NCI-H2196 (cell line): ENCODE measurements around the gene PDE10A.
"Not testable (repeated sequence)": the region's sequence is repeated elsewhere in the genome, so short reads cannot be mapped to it uniquely, and the experiment has no call there.

ENCODE experiments used
- DNase-seq: peaks from one replicate; lab custom pipeline; 2025; ENCODE audit not compliant: unreplicated experiment; lab: John Stamatoyannopoulos, UW

Gene PDE10A

DNA sequence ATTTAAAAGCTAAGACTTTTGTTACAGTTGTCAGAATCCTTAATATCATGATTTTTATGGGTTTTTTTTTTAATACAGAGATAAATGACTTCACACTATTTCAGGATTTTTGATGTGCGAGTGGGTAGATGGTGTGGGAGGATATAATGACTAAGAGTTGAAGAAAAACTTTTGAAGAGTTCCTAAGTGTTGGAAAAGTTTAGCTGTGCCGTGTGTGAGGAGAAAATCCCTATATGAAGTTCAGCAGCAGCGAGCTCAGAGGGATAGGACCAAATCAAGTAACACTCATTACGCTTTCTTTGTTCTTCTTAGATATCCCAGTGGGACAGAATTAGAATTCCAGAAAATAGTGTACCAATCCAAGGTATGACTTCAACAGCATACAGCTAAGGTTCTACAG, 34.1 kb downstream of the PDE10A start:
- DNase-seq = no peak

DNA sequence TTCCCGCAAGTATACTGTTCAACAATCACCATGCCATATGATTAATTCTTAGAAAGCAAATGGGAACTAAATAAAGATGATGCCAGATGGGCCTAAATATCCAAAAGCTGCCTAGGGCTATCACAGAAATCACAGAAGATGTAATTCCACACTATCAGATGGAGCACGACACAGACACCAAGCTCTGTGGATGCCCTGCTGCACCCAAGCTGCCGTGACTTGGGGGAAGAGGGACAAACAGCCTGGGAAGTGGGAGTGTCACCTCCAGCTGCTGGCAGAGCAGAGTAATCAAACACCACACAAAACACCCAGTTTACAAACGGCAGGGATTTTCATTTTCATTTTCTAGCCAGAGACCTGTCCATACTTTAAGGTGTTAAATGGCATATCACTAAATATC, 35.7 kb downstream of the PDE10A start:
- no peak for DNase-seq

DNA sequence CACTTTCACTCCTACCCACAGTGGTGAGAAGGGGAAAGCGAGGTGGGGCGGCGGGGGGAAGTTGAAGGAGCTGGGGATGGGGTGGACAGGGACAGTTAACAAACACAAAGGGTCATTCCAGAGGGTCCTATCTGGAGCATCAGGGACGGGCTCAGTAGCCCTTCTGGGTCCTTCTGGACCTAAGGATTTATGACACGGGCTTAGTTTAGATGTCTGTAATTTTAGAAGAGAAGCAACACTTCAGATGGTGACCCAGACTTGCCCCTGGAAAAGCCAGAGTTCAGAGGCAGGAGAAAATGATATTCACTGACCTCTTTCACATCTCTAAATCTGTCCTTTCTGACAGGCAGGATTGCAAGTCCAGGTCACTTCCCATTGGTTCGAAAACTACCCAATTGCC, 36.3 kb downstream of the PDE10A start:
- DNase-seq = no peak

DNA sequence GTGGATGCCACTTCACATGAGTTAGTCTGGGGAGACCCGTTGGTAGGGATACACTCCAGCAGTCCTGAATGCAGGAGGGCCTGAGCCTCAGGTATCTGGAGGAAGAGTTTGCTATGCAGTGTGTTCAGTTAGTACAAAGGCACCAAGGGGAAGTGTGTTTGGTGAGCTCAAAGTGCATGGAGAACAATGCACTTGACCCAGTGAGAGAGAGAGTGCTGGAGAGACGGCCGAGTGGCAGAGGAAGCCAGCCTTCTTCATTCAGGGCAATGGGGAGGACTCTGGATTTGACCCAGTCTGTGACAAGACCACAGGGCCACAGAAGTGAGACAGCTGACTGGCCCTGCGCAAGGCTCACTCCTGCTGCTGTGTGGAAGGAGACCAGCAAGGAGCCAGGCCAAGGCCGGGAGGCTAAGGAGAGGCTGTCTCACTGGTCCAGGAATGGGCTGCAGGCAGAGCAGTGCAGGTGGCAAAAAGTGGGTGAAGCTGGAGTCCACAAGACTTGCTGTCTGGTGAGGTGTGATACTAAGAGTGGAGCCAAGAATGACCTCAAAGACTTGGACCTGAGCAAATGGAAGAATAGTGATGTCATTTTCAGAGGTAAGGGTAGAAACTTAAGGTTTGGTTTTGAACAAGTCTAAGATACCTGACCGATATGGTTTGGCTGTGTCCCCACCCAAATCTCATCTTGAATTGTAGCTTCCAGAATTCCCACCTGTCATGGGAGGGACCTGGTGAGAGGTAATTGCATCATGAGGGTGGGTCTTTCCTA, 38.0 kb downstream of the PDE10A start:
- DNase-seq = no peak

DNA sequence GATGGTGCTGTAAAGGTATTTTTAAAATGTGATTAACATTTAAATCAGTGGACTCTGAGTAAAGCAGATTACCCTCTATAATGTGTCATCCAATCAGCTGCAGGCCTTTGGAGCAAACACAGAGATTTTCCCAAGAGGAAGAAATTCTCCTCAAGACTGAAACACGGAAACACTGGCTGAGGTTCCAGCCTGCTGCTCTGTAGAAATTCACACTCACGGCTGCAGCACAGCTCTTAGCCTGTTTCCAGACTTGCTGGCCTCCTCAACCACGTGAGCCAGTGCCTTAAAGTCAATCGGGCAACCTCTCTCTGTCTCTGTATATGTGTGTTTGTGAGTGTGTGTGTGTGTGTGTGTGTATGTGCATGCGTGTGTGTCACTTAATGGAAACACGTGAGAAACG, 41.1 kb downstream of the PDE10A start:
- DNase-seq = no peak

GRCh38 chr6:165618891-165619290, 44.1 kb downstream of the PDE10A start:
- not testable (repeated sequence) for DNase-seq

- DNase-seq = no peak
These were observed 44.8 kb downstream of the PDE10A start for GRCh38 chr6:165618241-165618640.

DNA sequence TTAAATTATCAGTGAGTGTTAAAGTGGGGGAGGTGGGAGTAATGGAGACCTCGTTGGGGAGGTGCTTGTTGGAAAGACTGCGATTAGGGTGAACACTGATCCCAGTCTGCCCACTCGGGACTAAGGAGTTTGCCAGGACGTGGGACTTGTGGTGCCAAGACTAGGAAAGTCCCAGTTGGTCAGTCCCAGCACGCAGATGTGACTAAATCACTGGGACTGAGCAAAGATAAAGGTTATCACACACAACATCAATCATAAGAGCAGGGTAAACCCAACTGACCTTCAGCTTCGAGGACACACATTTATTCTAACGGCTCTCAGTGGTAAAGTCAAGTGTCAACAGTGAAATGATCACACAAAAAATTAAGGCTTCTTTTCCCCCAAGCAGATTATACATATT, 45.5 kb downstream of the PDE10A start:
- no peak for DNase-seq

DNA sequence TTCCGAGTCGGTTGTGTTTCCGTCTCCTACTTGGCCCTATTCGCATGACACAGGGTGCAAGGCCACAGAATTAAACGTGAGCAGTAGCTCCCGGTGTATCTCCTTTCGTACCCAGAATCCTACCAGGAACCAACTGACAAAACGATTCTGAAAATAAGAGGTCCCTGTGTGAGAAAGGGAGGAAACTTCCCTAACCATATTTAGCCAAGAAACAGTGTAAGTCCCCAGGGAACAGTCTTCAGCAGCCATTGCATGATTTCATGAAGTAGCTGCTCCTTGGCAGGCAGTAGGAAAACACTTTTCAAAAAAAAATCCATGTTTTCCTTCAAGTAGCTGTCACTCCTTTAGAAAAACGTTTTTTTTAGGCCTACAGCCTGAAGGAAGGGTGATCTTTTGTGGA, 46.9 kb downstream of the PDE10A start:
- no peak for DNase-seq

- DNase-seq = no peak
These were observed 47.4 kb downstream of the PDE10A start for GRCh38 chr6:165615636-165616035.

DNA sequence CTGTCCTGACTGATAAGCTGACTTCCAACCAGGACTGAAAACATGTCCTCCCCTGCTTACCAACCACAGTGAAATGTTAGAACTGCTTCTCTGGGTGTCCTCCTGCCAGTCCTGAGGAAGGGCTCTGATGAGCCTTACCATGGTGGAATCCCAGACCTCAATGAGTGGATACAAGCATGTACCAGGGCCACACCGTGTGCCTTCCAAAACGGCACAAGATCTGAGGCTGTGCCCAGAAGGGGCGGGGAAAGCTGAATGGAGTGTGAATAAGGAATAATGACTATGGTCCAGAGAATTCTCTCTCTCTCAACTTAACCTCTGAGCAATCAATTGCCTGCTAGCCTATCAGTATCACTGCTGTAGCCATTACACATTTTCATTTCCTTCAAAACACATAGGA, 51.7 kb downstream of the PDE10A start:
- no peak for DNase-seq

- not testable (repeated sequence) for DNase-seq
These were observed 54.5 kb downstream of the PDE10A start for GRCh38 chr6:165608577-165608976.

GRCh38 chr6:165606740-165607008, 56.4 kb downstream of the PDE10A start:
- DNase-seq = no peak

GRCh38 chr6:165605901-165606739, 56.9 kb downstream of the PDE10A start:
- no peak for DNase-seq

DNA sequence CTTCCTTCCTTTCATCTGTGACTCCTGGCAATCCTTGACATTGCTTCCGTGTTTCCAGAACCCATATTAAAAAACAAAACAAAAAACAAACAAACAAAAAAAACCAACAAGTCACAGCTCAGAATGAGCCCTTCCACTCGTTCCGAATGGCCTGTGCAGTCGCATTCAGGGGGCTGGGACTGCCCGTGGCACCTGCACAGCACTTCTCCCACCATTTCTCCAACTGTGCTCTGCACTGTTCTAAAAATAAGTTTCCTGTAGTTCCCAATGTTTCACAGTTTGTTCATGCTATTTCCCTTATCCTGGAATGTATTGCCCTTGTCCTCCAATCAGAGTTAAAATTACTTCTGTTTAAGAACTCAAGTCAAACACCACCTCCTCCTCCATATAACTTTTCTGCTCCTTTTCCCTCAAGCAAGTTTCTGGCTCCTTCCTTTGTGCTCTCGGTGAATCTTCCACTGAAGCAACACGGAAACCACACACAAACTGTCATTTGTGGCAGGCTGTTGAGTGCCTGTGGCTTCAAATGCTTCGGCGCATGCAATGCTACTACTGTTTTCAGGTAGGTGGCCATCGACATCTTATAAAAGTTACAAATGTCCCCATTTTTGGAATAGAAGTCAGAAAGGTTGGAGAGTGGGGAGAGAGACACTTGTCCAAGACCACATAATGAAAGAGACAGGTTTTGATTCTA, 57.7 kb downstream of the PDE10A start:
- DNase-seq = no peak

- no peak for DNase-seq
These were observed 60.8 kb downstream of the PDE10A start for GRCh38 chr6:165602291-165602690.

DNA sequence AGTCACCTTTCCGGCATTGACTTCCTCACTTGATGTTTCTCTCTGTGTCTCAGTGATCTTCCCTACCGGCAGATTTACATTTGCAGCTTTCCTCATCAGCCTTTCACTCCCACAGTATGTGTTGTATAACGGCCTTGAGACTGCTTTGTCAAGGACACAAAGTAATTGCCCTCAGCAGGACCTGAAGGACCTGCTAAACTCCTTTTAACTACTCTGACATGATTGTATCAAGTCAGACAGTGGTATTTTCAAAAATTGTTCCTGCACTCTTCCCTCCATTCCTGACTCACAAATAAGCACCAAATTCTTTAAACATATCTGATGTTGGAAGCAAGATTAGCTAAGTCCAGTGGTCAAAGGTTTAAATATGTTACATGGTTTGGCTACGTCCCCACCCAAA, 62.4 kb downstream of the PDE10A start:
- no peak for DNase-seq

DNA sequence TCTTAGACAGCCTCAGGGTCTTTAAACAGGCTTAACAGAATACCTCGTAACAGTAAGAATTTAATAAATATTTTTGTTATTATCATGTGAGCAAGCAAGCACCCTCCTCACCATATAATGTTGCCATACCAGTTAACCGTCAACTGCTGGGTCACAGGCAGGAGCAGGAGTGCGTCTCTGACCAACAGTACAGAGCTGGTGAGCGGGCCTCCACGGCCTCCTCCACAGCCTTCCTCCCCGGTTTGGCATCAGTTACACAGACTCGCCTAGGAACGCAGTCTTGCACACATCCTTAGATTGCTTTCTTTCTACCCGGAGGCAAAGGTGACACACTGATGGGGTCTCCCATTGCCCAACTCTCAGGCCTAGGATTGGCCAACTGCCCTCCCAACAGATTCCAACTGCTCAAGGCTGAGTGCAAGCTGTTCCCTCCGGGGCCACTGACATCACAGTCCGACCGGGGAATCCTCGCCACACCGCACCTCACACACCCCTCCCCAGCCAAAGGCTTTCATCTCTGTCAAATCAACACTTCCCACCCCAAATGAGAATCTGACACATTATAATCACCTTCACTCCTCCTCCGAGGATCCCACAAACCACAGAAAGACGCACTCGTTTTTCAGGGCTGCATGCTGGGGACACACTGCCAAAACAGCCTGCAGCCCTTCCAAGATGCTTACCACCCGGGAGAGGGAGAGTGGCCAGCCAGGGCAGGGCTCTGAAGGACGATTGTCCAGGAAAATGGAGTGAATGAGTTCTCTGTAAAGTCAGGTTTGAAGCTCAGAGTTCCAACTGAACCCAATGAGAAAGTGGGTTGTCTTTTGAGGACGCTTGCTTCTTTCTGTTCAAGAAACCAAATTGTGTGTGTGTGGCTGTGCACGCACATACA, 63.2 kb downstream of the PDE10A start:
- no peak for DNase-seq

DNA sequence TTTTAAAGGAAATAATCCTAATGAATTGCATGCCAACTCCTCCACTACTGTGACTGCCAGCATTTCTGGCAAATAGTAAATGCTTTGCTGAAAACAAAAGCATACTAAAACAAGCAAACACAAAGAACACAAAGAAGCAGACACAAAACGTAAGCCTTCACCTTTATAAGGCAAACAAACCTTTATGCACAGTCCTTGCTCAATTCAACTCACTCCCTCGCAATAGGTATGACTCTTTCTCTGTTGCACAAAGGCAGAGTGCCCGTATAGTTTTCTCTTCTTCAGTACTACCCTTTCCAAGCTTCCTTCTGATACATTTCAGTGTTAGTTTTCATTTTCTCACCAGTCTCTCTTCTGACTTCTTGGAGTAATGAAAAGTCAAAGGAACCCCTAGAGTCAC, 63.9 kb downstream of the PDE10A start:
- DNase-seq = no peak

DNA sequence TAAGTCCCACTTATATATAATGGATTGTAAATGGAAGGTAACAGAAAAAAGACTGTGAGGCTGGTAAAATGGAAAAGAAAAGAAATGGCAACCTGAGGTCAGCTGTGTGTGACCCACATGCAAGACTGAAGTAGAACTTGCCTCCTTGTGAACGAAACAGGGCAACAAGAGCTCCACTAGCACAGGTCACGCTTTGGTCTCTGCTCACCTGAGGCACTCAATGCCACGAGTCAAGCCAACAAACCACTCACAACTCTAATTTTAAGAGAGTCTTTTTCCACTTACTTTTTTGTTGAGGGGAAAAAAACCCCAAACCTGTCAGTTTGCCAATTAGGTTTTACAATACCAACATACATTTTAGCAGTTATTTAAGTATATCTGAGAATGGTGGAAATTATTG, 65.2 kb downstream of the PDE10A start:
- DNase-seq = no peak
